Uterus (tissue), 4 donors: Measurements from ENCODE around the gene LHFPL4. TPM values are rescaled to one million over a fixed set of nuclear protein-coding genes. Genes with fewer than 3 reads are reported as not detected.
"Not testable (repeated sequence)": the region's sequence is repeated elsewhere in the genome, so short reads cannot be mapped to it uniquely, and the experiment has no call there.

Experiments
- DNase-seq, 2 donors: peaks; one replicate each; pipeline ENCODE4 v3.0.0-alpha.2; 2019 to 2020
- H3K27ac ChIP-seq, 2 donors: fragments of 200-600 bp; sonication (generic); 1 replicate in 1 of 2; 2 replicates in 1 of 2; pipeline ENCODE4 v1.5.1; 2016 to 2018
- H3K27me3 ChIP-seq, 2 donors: fragments of 200-600 bp; sonication (generic); one replicate each; pipeline ENCODE4 v1.5.1; 2018 to 2019; ENCODE audit warnings: control low read depth in 1 of 2
- H3K36me3 ChIP-seq, 2 donors: fragments of 200-600 bp; sonication (generic); one replicate each; pipeline ENCODE4 v1.5.1; 2019; ENCODE audit warnings: control low read depth in 1 of 2
- H3K4me1 ChIP-seq, 2 donors: fragments of 200-600 bp; sonication (generic); one replicate each; pipeline ENCODE4 v1.5.1; 2018 to 2019; ENCODE audit warnings: control low read depth in 1 of 2
- H3K4me3 ChIP-seq, 2 donors: fragments of 200-600 bp; sonication (generic); 1 replicate in 1 of 2; 2 replicates in 1 of 2; pipeline ENCODE4 v1.5.1; 2018 to 2019; ENCODE audit warnings: mild to moderate bottlenecking in 1 of 2
- H3K9me3 ChIP-seq, 2 donors: fragments of 200-600 bp; sonication (generic); one replicate each; pipeline ENCODE4 v1.5.1; 2019; ENCODE audit warnings: control low read depth in 1 of 2
- POLR2A ChIP-seq, 2 donors: fragments of 450-650 bp; IDR thresholded peaks; one replicate each; pipeline ENCODE4 v1.6.1; 2016; ENCODE audit warnings: antibody characterized with exemption in 2 of 2, mild to moderate bottlenecking in 1 of 2, moderate library complexity in 1 of 2
- intact Hi-C: fragments of 100-400 bp; cut with DNase I; formaldehyde crosslinking; loops from one replicate; pipeline ENCODE4 v1.15.1; 2023; ENCODE audit warnings: low total_unique reads
- total RNA-seq, 4 donors: library from RNA; depleted of rRNA in 3 of 4; stranded (reverse); fragments of >200 nt in 3 of 4; gene quantifications; one replicate each; pipeline versions ENCODE4 v1.1.0 to v1.2.4, GENCODE V29; 2014 to 2023
- TF ChIP-seq, protein P1 (sequence below), 4 experiments: fragments of 200-600 bp in 2 of 4; fragments of 450-650 bp in 2 of 4; sonication (generic) in 2 of 4; IDR thresholded peaks; one replicate each; pipeline ENCODE4 v1.5.1; 2016 to 2019; ENCODE audit warnings: antibody characterized with exemption in 4 of 4, mild to moderate bottlenecking in 2 of 4, moderate library complexity in 1 of 4
- donor health status: DM: yes; HTN: yes; CAD: no.

LHFPL4 gene
- under 1 TPM in 1 of 4 donors, not detected in 3; 0.14 TPM for total RNA-seq

DNA sequence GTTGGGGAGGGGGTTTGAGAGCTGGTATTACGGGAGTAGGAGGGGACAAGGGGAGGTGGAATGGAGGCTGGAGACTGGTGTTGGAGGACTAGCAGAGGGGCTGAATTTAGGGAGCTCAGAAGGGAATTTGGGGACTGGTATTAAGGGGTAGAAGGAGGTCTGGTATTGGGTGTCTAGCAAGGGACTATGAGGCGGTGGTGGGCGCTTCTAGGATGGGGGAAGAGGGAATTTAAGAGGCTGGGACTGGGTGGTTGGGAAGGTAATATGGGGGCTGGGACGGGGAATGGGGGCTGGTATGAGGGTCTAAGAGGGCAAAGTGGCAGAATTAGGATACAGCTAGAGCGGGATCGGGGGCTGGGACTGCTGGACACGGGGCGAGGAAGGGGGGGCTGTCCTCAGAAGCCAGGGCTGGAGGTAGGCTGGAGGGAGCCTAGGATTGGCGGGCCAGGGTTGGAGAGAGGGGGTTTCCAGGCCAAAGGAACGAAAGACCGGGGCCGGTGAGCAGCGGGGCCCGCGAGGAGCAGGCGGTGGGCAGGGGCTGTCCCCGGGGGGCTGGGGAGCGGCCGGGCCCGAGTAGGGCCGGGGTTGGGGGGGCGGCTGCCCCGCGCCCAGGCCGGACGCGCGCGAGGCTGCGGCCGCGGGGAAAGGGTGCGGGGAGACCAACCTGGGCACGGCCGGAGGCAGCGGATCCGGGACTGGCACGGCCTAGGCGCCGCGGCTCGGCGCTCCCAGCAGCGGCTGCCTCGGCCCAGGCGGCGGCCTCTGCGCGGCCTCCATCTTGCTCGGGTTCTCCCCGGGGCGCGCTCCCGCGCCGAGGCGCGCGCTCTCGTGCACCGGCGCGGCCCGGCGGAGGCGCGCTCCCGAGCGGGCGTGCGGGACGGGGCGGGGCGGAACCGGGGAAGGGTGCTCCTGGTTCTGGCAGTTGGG is at the start of gene LHFPL4:
TSS of gene LHFPL4 (minus strand) at position 802 of the 927 bp plus-strand sequence. CDS start 1,143 bp downstream, outside the sequence.
- TF ChIP-seq POLR2A (IDR thresholded peaks at IDR 0.05), result no peak
- TF ChIP-seq, protein P1, sequence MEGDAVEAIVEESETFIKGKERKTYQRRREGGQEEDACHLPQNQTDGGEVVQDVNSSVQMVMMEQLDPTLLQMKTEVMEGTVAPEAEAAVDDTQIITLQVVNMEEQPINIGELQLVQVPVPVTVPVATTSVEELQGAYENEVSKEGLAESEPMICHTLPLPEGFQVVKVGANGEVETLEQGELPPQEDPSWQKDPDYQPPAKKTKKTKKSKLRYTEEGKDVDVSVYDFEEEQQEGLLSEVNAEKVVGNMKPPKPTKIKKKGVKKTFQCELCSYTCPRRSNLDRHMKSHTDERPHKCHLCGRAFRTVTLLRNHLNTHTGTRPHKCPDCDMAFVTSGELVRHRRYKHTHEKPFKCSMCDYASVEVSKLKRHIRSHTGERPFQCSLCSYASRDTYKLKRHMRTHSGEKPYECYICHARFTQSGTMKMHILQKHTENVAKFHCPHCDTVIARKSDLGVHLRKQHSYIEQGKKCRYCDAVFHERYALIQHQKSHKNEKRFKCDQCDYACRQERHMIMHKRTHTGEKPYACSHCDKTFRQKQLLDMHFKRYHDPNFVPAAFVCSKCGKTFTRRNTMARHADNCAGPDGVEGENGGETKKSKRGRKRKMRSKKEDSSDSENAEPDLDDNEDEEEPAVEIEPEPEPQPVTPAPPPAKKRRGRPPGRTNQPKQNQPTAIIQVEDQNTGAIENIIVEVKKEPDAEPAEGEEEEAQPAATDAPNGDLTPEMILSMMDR (IDR thresholded peaks at IDR 0.05), result no peak
- DNase-seq, result no peak
- no peaks in the 10 kb centered on the region for H3K9me3 ChIP-seq
- no peaks in the 10 kb centered on the region for H3K36me3 ChIP-seq
- peaks cover 0 to 4% of the 10 kb centered on the region in 2 donors for H3K4me1 ChIP-seq
- peaks cover 5% of the 10 kb centered on the region in 2 donors for H3K27me3 ChIP-seq
- intact Hi-C loops, result no loop called here
- H3K27ac ChIP-seq, result no peak within 1 kb of the TSS
- no peak within 1 kb of the TSS for H3K4me3 ChIP-seq

DNA sequence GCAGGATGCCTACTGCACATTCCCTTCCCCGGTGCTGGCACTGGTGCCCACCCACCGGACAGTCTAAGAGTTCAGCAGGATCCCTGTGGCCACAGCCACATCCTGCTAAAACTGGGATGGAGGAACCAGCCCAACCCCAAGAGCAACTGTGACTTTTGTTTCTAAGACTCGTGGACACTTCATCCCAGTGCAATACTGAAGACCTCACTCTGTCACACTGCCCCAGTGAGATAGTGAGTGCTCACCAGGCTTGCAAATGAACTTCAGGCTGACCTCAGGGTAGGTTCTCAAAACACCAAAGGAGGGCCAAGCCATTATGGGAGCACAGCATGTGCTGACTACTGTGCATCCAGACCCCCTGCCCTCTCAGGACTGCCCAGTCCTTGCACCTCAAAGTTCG is 49.0 kb upstream of the LHFPL4 start:
- no peaks in the 10 kb centered on the region for H3K27me3 ChIP-seq
- H3K36me3 ChIP-seq, result no peaks in the 10 kb centered on the region
- no peaks in the 10 kb centered on the region for H3K4me1 ChIP-seq
- H3K9me3 ChIP-seq, result peaks cover 0 to 4% of the 10 kb centered on the region in 2 donors
- no peak for TF ChIP-seq POLR2A (IDR thresholded peaks at IDR 0.05)
- TF ChIP-seq, protein P1 (IDR thresholded peaks at IDR 0.05), result no peak
- H3K4me3 ChIP-seq, result no peak overlapping the region
- DNase-seq, result no peak
- intact Hi-C loops, result no loop called here
- H3K27ac ChIP-seq, result no peak overlapping the region

DNA sequence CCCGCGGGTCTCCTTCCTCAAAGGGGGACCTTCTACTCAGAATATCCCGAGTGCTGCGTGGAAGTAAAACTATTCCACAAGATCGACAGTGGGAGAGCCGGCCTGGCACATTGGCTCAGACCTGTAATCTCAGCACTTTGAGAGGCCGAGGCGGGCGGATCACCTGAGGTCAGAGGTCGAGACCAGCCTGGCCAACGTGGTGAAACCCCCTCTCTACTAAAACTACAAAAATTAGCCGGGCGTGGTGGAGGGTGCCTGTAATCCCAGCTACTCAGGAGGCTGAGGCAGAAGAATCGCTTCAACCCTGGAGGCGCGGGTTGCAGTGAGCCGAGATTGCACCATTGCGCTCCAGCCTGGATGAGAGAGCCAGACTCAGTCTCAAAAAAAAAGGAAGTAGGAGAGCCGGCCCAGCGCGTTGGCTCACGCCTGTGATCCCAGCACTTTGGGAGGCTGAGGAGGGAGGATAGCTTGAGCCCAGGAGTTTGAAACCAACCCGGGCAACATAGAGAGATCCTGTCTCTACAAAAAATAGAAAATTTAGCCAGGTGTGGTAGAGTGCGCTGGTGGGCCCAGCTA is 47.5 kb upstream of the LHFPL4 start:
- DNase-seq, intact Hi-C loops, H3K36me3 ChIP-seq, H3K9me3 ChIP-seq, H3K27me3 ChIP-seq, H3K27ac ChIP-seq, H3K4me1 ChIP-seq: not testable (repeated sequence)
- H3K4me3 ChIP-seq, result peak overlapping the region in 1 of 2 donors; percentile 32

DNA sequence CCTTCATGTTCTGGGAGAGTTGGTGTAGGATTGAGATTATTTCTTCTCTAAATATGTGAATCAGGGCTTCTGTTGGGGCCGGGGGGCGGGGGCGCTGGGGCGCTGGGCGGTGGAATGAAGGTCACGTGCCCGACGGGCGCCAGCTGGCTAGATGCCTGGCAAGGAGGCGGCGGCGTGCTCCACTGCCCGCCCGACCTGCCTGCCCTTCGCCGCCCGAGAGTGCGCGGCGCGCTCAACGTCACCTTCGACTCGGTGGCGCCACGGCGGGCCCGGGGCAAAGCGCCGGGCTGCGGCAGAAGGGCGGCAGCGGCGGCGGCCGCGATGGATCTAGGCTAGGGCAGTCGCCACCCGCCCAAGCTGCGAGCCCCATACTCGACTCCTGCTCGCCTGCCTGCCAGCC is 47.0 kb upstream of the LHFPL4 start:
- intact Hi-C loops, result no loop called here
- Histone ChIP-seq H3K27me3 (no peaks in the 10 kb centered on the region), H3K4me1 (no peaks in the 10 kb centered on the region), H3K27ac (no peak overlapping the region), H3K36me3 (no peaks in the 10 kb centered on the region), H3K9me3 (peaks cover 0 to under 1% of the 10 kb centered on the region in 2 donors), H3K4me3 (peak overlapping the region in 1 of 2 donors; percentile 32)
- TF ChIP-seq POLR2A (IDR thresholded peaks at IDR 0.05), result no peak
- TF ChIP-seq, protein P1 (IDR thresholded peaks at IDR 0.05), result no peak
- peak in 1 of 2 donors; percentile 48 for DNase-seq

DNA sequence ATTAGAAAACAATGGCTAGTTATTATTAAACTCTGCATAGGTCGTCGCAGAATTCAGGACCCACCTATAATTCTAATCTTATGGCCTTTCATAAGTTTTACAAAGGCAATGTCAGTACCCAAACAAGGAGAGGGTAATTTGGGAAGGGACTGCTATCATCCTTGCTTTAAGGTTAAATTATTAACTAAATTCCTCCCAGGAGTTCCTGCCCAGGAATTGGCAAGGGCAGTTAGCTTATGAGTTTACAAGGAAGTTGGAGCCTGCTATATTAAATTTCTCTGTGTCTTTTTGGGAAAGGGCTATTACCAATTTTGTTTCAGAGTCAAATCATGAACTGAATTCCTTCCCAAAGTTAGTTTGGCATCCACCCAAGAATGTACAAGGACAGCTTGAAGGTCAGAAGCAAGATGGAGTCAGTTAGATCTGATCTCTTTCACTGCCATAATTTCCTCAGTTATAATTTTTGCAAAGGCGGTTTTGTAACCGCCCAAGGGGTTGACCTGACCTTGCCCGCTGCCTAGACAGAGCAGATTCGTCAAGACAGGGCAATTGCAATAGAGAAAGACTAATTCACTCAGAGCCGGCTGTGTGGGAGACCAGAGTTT is 45.3 kb upstream of the LHFPL4 start:
- Histone ChIP-seq H3K9me3 (no peaks in the 10 kb centered on the region), H3K27me3 (no peaks in the 10 kb centered on the region), H3K27ac (no peak overlapping the region), H3K4me3 (no peak overlapping the region), H3K4me1 (no peaks in the 10 kb centered on the region), H3K36me3 (no peaks in the 10 kb centered on the region)
- DNase-seq, result no peak
- TF ChIP-seq POLR2A (IDR thresholded peaks at IDR 0.05), result no peak
- TF ChIP-seq, protein P1 (IDR thresholded peaks at IDR 0.05), result no peak
- intact Hi-C loops, result no loop called here
